Osteoblast (primary cell): ENCODE measurements around the gene RAB27B. TPM values are rescaled to one million over a fixed set of nuclear protein-coding genes. Genes with fewer than 3 reads are reported as not detected.

ENCODE experiments used
- DNase-seq: peaks from one replicate; pipeline ENCODE4 v3.0.0; 2011; ENCODE audit warnings: low spot score, mixed read lengths; ENCODE audit not compliant: insufficient read length; ENCODE audit errors: missing footprints
- H2AFZ ChIP-seq: 2 replicates; pipeline ENCODE4 v1.6.0; 2011; ENCODE audit warnings: mild to moderate bottlenecking, low read length
- H3K27ac ChIP-seq: 2 replicates; pipeline ENCODE4 v1.5.1; 2011; ENCODE audit warnings: mild to moderate bottlenecking, low read depth, low read length, moderate library complexity
- H3K27me3 ChIP-seq: 2 replicates; pipeline ENCODE4 v1.6.0; 2012; ENCODE audit warnings: mild to moderate bottlenecking, control low read depth, inconsistent platforms, low read length, moderate library complexity; ENCODE audit not compliant: insufficient read depth
- H3K36me3 ChIP-seq: 2 replicates; pipeline ENCODE4 v1.5.1; 2011; ENCODE audit warnings: mild to moderate bottlenecking, low read length, control low read depth, moderate library complexity; ENCODE audit not compliant: insufficient read depth
- H3K4me1 ChIP-seq: 2 replicates; pipeline ENCODE4 v1.5.1; 2011; ENCODE audit warnings: mild to moderate bottlenecking, low read length, control low read depth, moderate library complexity; ENCODE audit not compliant: insufficient read depth
- H3K4me2 ChIP-seq: 2 replicates; pipeline ENCODE4 v1.6.0; 2011; ENCODE audit warnings: mild to moderate bottlenecking, low read length; ENCODE audit not compliant: insufficient read depth
- H3K4me3 ChIP-seq: fragments of 200-600 bp; sonication (generic); 3 replicates; pipeline ENCODE4 v1.5.1; 2012; ENCODE audit warnings: mild to moderate bottlenecking, low read length, inconsistent platforms; ENCODE audit not compliant: insufficient read depth
- H3K79me2 ChIP-seq: 2 replicates; pipeline ENCODE4 v1.6.0; 2012; ENCODE audit warnings: mild to moderate bottlenecking, low read length, control low read depth, inconsistent platforms; ENCODE audit not compliant: insufficient read depth
- H3K9me3 ChIP-seq: 2 replicates; pipeline ENCODE4 v1.5.1; 2011; ENCODE audit warnings: low read depth, low read length, control low read depth
- H4K20me1 ChIP-seq: 2 replicates; pipeline ENCODE4 v1.6.0; 2012; ENCODE audit warnings: mild to moderate bottlenecking, low read length, control low read depth; ENCODE audit not compliant: insufficient read depth
- total RNA-seq: library from RNA; depleted of rRNA; stranded (reverse); fragments of >200 nt; gene quantifications from 2 replicates; pipeline ENCODE4 v1.2.3, GENCODE V29; 2012
- TF ChIP-seq, protein P1 (sequence below): IDR thresholded peaks from 2 replicates; pipeline ENCODE4 v1.5.1; 2011; ENCODE audit warnings: mild to moderate bottlenecking, low read depth, low read length, moderate library complexity; ENCODE audit errors: extremely low read depth

The RAB27B gene
- total RNA-seq, 1 donor: 55.7 TPM

DNA sequence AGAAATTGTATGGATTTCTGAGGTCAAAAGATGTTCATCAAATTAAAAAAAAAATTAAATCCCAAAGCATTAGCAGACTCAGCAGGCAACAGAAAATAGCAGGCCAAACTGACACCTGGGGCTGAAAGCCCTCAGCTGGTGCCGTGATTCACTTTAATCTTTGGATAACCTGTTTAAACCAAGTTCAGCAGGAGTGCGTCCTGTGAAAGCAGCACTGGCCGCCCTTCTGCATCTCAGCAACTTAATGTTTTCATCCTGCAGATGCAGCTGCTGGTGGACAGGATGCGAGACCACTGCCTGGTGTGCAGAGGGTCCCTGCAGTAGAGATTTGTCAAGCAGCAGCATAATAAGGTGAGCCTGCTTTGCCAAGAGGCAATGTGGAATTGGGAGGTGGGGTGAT is 89.8 kb downstream of the RAB27B start:
- DNase-seq: no peak
- no peaks in the 10 kb centered on the region for H3K9me3 ChIP-seq
- H4K20me1 ChIP-seq: no peaks in the 10 kb centered on the region
- H3K79me2 ChIP-seq: no peaks in the 10 kb centered on the region
- no peak overlapping the region for H3K27ac ChIP-seq
- H3K36me3 ChIP-seq: no peaks in the 10 kb centered on the region
- no peak overlapping the region for H2AFZ ChIP-seq
- H3K4me2 ChIP-seq: no peak overlapping the region
- no peak overlapping the region for H3K4me3 ChIP-seq
- TF ChIP-seq, protein P1, sequence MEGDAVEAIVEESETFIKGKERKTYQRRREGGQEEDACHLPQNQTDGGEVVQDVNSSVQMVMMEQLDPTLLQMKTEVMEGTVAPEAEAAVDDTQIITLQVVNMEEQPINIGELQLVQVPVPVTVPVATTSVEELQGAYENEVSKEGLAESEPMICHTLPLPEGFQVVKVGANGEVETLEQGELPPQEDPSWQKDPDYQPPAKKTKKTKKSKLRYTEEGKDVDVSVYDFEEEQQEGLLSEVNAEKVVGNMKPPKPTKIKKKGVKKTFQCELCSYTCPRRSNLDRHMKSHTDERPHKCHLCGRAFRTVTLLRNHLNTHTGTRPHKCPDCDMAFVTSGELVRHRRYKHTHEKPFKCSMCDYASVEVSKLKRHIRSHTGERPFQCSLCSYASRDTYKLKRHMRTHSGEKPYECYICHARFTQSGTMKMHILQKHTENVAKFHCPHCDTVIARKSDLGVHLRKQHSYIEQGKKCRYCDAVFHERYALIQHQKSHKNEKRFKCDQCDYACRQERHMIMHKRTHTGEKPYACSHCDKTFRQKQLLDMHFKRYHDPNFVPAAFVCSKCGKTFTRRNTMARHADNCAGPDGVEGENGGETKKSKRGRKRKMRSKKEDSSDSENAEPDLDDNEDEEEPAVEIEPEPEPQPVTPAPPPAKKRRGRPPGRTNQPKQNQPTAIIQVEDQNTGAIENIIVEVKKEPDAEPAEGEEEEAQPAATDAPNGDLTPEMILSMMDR: no peak
- no peaks in the 10 kb centered on the region for H3K4me1 ChIP-seq
- no peaks in the 10 kb centered on the region for H3K27me3 ChIP-seq

DNA sequence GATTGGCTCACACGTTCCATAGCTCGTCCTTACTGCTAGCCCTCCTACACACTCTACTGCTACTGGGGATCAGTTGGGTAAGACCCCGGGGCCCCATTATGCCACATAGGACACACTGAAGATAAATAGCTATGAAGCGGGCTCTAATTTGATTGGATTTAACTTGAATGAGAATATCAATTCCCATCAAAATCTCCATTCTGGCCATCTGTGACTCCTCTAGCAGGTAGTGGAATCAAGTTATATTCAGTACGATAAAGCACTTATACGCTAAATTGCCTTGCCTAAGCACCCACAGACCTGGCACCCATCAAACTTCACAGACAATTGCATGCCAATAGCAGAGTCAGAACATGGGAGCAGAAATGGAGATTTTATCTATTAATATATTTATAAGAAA is 91.1 kb downstream of the RAB27B start:
- TF ChIP-seq, protein P1: no peak
- Histone ChIP-seq H3K4me1 (peaks cover 1% of the 10 kb centered on the region), H3K4me3 (no peak overlapping the region), H3K79me2 (no peaks in the 10 kb centered on the region), H3K9me3 (no peaks in the 10 kb centered on the region), H4K20me1 (no peaks in the 10 kb centered on the region), H3K4me2 (no peak overlapping the region), H3K27ac (no peak overlapping the region), H3K27me3 (no peaks in the 10 kb centered on the region), H3K36me3 (no peaks in the 10 kb centered on the region), H2AFZ (no peak overlapping the region)
- DNase-seq: no peak

DNA sequence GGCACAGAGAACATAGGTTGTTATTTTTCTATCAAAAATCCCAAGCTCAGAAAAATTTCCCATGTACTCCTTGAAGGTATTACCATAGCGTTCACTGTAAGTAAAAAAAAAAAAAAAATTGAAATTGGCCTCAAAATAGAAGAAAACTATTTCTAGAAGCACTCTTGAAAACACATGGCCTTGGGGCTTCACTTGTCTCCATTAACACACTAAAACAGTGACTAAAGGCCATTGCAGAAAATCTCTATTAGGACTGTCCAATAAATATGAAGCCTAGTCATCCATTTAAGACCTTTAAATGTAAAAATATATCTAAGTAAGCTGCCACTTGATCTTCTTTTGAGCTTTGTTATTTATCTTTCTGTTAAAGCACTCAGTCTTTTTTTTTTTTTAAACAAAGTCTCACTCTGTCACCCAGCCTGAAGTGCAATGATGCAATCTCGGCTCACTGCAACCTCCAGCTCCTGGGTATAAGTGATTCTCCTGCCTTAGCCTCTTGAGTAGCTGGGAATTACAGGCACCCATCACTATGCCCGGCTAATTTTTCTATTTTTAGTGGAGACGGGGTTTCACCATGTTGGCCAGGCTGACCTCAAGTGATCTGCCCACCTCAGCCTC is 95.2 kb downstream of the RAB27B start:
- H3K4me3 ChIP-seq: no peak overlapping the region
- H4K20me1 ChIP-seq: no peaks in the 10 kb centered on the region
- no peak overlapping the region for H3K27ac ChIP-seq
- H3K4me1 ChIP-seq: peaks cover 25% of the 10 kb centered on the region
- TF ChIP-seq, protein P1: no peak
- H3K27me3 ChIP-seq: no peaks in the 10 kb centered on the region
- no peak overlapping the region for H3K4me2 ChIP-seq
- no peak overlapping the region for H2AFZ ChIP-seq
- H3K36me3 ChIP-seq: no peaks in the 10 kb centered on the region
- no peak for DNase-seq
- H3K79me2 ChIP-seq: no peaks in the 10 kb centered on the region
- H3K9me3 ChIP-seq: no peaks in the 10 kb centered on the region

DNA sequence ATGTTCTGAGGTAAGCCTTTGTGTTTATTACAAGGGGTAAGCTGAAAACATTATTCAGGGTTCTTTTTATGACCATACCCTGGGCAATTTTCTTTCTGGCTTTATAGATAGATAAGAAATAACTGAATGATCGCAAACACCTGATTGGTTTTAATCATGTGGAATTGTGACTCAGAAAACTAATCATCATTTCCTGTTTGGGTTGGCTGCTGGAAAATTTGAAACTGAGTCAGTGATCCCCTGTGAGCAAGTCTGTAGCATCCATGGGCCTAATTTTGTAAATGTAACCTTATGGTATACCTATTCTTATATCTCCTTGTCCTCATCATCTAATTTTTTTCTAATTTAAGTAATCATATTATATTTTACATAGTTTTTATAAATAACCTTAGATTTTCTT is 96.7 kb downstream of the RAB27B start:
- Histone ChIP-seq H3K79me2 (no peaks in the 10 kb centered on the region), H3K4me1 (peaks cover 25% of the 10 kb centered on the region), H3K27me3 (no peaks in the 10 kb centered on the region), H3K4me2 (no peak overlapping the region), H4K20me1 (no peaks in the 10 kb centered on the region), H3K9me3 (no peaks in the 10 kb centered on the region), H3K4me3 (no peak overlapping the region), H3K36me3 (no peaks in the 10 kb centered on the region), H2AFZ (no peak overlapping the region), H3K27ac (no peak overlapping the region)
- DNase-seq: no peak
- TF ChIP-seq, protein P1: no peak
